GM12878 (cell line): ENCODE results near the gene SRP68. TPM values are rescaled to one million over a fixed set of nuclear protein-coding genes. Genes with fewer than 3 reads are reported as not detected.

Experiments
- ATAC-seq: fragments of 200-7000 bp; cut with Tn5 transposase; 3 replicates; pipeline ENCODE4 v1.9.1; 2020; ENCODE audit warnings: mild to moderate bottlenecking, moderate library complexity
- BruUV-seq: library from RNA; stranded (reverse); fragments of 400-500 nt; replicated peaks from 2 replicates; lab custom pipeline; 2021; lab: Mats Ljungman, UMichigan
- CTCF ChIA-PET: fragments of 300-600 bp; sonication (Branson Sonifier 250); formaldehyde crosslinking; extraction: SDS; loops from one replicate; lab custom pipeline; 2021; ENCODE audit warnings: inconsistent platforms; lab: Yijun Ruan, JAX
- POLR2A ChIA-PET: fragments of 350-600 bp; formaldehyde crosslinking; extraction: SDS; loops from one replicate; lab custom pipeline; 2021; ENCODE audit warnings: inconsistent platforms; lab: Charles Lee
- RAD21 ChIA-PET: fragments of 300-600 bp; sonication (Branson Sonifier 250); formaldehyde crosslinking; loops from one replicate; lab custom pipeline; 2023; ENCODE audit warnings: antibody characterized with exemption; ENCODE audit not compliant: unreplicated experiment; lab: Charles Lee
- SMC1A ChIA-PET: fragments of 300-600 bp; sonication (Branson Sonifier 250); formaldehyde crosslinking; loops from one replicate; lab custom pipeline; 2023; ENCODE audit not compliant: unreplicated experiment, uncharacterized antibody; lab: Charles Lee
- DNase-seq: peaks from one replicate; pipeline ENCODE4 v3.0.0-alpha.2; 2011; ENCODE audit warnings: low read depth, low spot score
- FAIRE-seq: peaks from 3 replicates; lab custom pipeline; 2011; peaks lifted over from hg19 to GRCh38; lab: Jason Lieb, UNC
- H2AFZ ChIP-seq: 2 replicates; pipeline ENCODE4 v1.6.0; 2011; ENCODE audit warnings: low read depth, low read length, control low read depth; ENCODE audit not compliant: control insufficient read depth
- H3K27ac ChIP-seq: 2 replicates; pipeline ENCODE4 v1.5.1; 2011; ENCODE audit warnings: control low read depth; ENCODE audit not compliant: control insufficient read depth, insufficient read depth
- H3K27me3 ChIP-seq, 2 experiments: replicated peaks in 1 of 2; 2 replicates each; pipeline versions ENCODE4 v1.6.0 to v1.6.1; 2011; ENCODE audit warnings: low read length in 1 of 2; ENCODE audit not compliant: control insufficient read depth in 2 of 2, insufficient read depth in 2 of 2
- H3K36me3 ChIP-seq, 2 experiments: 2 replicates each; pipeline ENCODE4 v1.5.1; 2011; ENCODE audit warnings: low read length in 1 of 2; ENCODE audit not compliant: control insufficient read depth in 2 of 2, insufficient read depth in 2 of 2
- H3K4me1 ChIP-seq: 2 replicates; pipeline ENCODE4 v1.6.1; 2011; ENCODE audit warnings: mild to moderate bottlenecking, low read length, moderate library complexity, mixed read lengths; ENCODE audit not compliant: control insufficient read depth, insufficient read depth
- H3K4me2 ChIP-seq: 2 replicates; pipeline ENCODE4 v1.6.0; 2011; ENCODE audit warnings: control low read depth; ENCODE audit not compliant: control insufficient read depth, insufficient read depth
- H3K4me3 ChIP-seq: fragments of 200-600 bp; sonication (generic); 2 replicates; pipeline ENCODE4 v1.5.1; 2016
- H3K79me2 ChIP-seq: 2 replicates; pipeline ENCODE4 v1.6.0; 2011; ENCODE audit warnings: low read length; ENCODE audit not compliant: control insufficient read depth, insufficient read depth
- H3K9ac ChIP-seq: 2 replicates; pipeline ENCODE4 v1.8.0; 2011; ENCODE audit warnings: low read length, control low read depth, mixed read lengths; ENCODE audit not compliant: control insufficient read depth, insufficient read depth
- H3K9me3 ChIP-seq: replicated peaks from 3 replicates; pipeline ENCODE4 v1.5.1; 2011; ENCODE audit warnings: mild to moderate bottlenecking, low read length; ENCODE audit not compliant: control insufficient read depth, insufficient read depth
- H4K20me1 ChIP-seq: 2 replicates; pipeline ENCODE4 v1.6.0; 2011; ENCODE audit not compliant: control insufficient read depth, insufficient read depth
- BCL11A ChIP-seq: IDR thresholded peaks from 2 replicates; pipeline ENCODE4 v1.6.1; 2011; ENCODE audit warnings: low read depth, low read length
- BRCA1 ChIP-seq: IDR thresholded peaks from 2 replicates; pipeline ENCODE4 v1.6.1; 2011; ENCODE audit warnings: low read depth, low read length, improper control_type of control experiment
- CEBPB ChIP-seq, 2 experiments: fragments of 150-350 bp in 1 of 2; IDR thresholded peaks; 2 replicates each; pipeline ENCODE4 v1.6.1; 2012 to 2014; ENCODE audit warnings: low read depth in 2 of 2, low read length in 2 of 2, borderline replicate concordance in 1 of 2, inconsistent platforms in 1 of 2
- CUX1 ChIP-seq: IDR thresholded peaks from 2 replicates; pipeline ENCODE4 v1.6.1; 2012; ENCODE audit warnings: improper control_type of control experiment, low read depth, low read length; ENCODE audit not compliant: insufficient replicate concordance
- ELK1 ChIP-seq: IDR thresholded peaks from 2 replicates; pipeline ENCODE4 v1.6.1; 2012; ENCODE audit warnings: low read depth, low read length, improper control_type of control experiment
- GABPA ChIP-seq: IDR thresholded peaks from 2 replicates; pipeline ENCODE4 v1.6.1; 2014; ENCODE audit warnings: antibody characterized with exemption, low read depth, mild to moderate bottlenecking, inconsistent platforms
- JUNB ChIP-seq: IDR thresholded peaks from 2 replicates; pipeline ENCODE4 v1.6.1; 2016; ENCODE audit warnings: antibody characterized with exemption, mild to moderate bottlenecking
- KDM1A ChIP-seq: fragments of 200-600 bp; sonication (generic); IDR thresholded peaks from 2 replicates; pipeline ENCODE4 v1.6.1; 2016; ENCODE audit warnings: borderline replicate concordance
- MXI1 ChIP-seq: fragments of 150-350 bp; IDR thresholded peaks from 2 replicates; pipeline ENCODE4 v1.6.1; 2011; ENCODE audit warnings: low read depth, mild to moderate bottlenecking, inconsistent platforms, low read length, improper control_type of control experiment
- SIX5 ChIP-seq: IDR thresholded peaks from 2 replicates; pipeline ENCODE4 v1.6.1; 2011; ENCODE audit warnings: mild to moderate bottlenecking, low read depth, low read length, moderate library complexity; ENCODE audit not compliant: severe bottlenecking
- SRF ChIP-seq, 2 experiments: IDR thresholded peaks; 2 replicates each; pipeline ENCODE4 v1.6.1; 2011; ENCODE audit warnings: low read depth in 2 of 2, low read length in 2 of 2, mild to moderate bottlenecking in 1 of 2, moderate library complexity in 1 of 2
- SUZ12 ChIP-seq: fragments of 200-600 bp; sonication (generic); IDR thresholded peaks from one replicate; pipeline ENCODE4 v1.6.1; 2018; ENCODE audit warnings: antibody characterized with exemption, mild to moderate bottlenecking; ENCODE audit not compliant: unreplicated experiment
- TCF3 ChIP-seq: IDR thresholded peaks from 2 replicates; pipeline ENCODE4 v1.6.1; 2012; ENCODE audit warnings: low read depth, mild to moderate bottlenecking, low read length, borderline replicate concordance; ENCODE audit not compliant: insufficient read depth
- TCF7 ChIP-seq: IDR thresholded peaks from 2 replicates; pipeline ENCODE4 v1.6.1; 2014; ENCODE audit warnings: antibody characterized with exemption, borderline replicate concordance
- ZBED1 ChIP-seq: IDR thresholded peaks from 2 replicates; pipeline ENCODE4 v1.6.1; 2016; ENCODE audit warnings: borderline replicate concordance
- ZZZ3 ChIP-seq: IDR thresholded peaks from 2 replicates; pipeline ENCODE4 v1.6.1; 2011; ENCODE audit warnings: low read depth; ENCODE audit not compliant: control insufficient read depth, insufficient read length
- WGBS: methylation state at CpG from one replicate; pipeline ENCODE4 v1.1.6; 2016; ENCODE audit warnings: low lambda C conversion rate; ENCODE audit not compliant: insufficient replicate concordance, insufficient coverage; ENCODE audit errors: missing lambda C conversion rate; 5-methylcytosine and 5-hydroxymethylcytosine counted together
- in situ Hi-C: fragments of 300-500 bp; cut with MboI; formaldehyde crosslinking; loops from 9 replicates; pipeline ENCODE4 v1.14.3; 2018; ENCODE audit warnings: mixed read lengths
- intact Hi-C: fragments of 100-400 bp; cut with micrococcal nuclease; formaldehyde crosslinking; loops from one replicate; pipeline ENCODE4 v1.14.2; 2022; ENCODE audit not compliant: unreplicated experiment
- polyA plus RNA-seq, 11 experiments: library from polyadenylated mRNA; depleted of rRNA in 4 of 11; unstranded in 6 of 11; stranded (reverse) in 5 of 11; fragments of >200 nt; fragmentation: Nextera tagmentation in 4 of 11; fragmentation: Illumina TruSeq in 1 of 11; extraction: Ambion mirVana in 4 of 11; extraction: Trizol in 1 of 11; gene quantifications; 1 replicate in 1 of 11; 2 replicates in 10 of 11; pipeline versions ENCODE4 v1.2.1 to v1.2.3, GENCODE V29; 2011 to 2016; ENCODE audit warnings: inconsistent platforms in 2 of 11, missing spikeins in 2 of 11, low read depth in 1 of 11
- total RNA-seq, 4 experiments: library from RNA; depleted of rRNA in 3 of 4; stranded (reverse); fragments of >200 nt in 3 of 4; fragmentation: Illumina TruSeq in 1 of 4; extraction: Trizol in 1 of 4; gene quantifications; 2 replicates each; pipeline versions ENCODE4 v1.2.1 to v1.2.3, GENCODE V29; 2013 to 2021
- TF ChIP-seq, protein P1 (sequence below): fragments of 450-650 bp; IDR thresholded peaks from 2 replicates; pipeline ENCODE4 v1.6.1; 2014; ENCODE audit warnings: mild to moderate bottlenecking

SRP68 gene
- total and polyA plus RNA-seq, 10 of the 15 experiments (the other 5 are each of a cell fraction or from before 2014, with no cell fraction given) = 24.7 to 89.7 (median 62.7) TPM

DNA sequence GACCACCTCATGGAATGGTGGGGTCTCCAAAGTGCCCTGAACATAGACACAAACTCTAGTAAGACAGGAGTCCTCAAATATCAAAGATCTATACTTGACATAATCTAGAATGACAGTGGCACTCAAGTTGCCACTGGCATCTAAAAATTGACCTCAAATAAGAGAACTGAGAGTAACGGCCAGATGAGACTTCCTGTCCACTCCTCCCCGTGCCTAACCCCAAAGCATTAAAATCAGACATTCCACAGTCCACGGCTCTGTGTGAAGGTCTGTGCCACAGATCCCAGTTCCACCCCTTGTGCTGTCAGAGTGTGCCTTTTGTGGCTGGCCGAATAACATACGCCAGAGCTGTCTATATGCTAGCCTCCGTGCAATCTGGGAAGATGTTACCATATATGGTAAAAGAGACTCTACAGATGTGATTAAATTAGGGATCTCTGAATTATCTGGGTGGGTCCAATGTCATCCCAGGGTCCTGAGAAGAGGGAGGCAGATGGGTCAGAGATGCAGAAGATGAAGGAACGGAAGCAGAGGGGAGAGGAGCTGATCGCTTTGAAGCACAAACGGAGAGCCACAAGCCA is 24.2 kb downstream of the SRP68 start (continued):
- TF ChIP-seq SRF (IDR thresholded peaks at IDR 0.05; ENCODE audit: low read depth in 2 of 2, low read length in 2 of 2) (peak in 1 of 2 experiments; percentile 51; a peak in 1 of 4 replicates), ZZZ3 (no peak), SIX5 (no peak), SUZ12 (no peak), JUNB (no peak), CEBPB (IDR thresholded peaks at IDR 0.05; ENCODE audit: borderline replicate concordance in 1 of 2, low read depth in 2 of 2, low read length in 2 of 2) (no peak), GABPA (no peak), BRCA1 (no peak)
- TF ChIP-seq, protein P1, sequence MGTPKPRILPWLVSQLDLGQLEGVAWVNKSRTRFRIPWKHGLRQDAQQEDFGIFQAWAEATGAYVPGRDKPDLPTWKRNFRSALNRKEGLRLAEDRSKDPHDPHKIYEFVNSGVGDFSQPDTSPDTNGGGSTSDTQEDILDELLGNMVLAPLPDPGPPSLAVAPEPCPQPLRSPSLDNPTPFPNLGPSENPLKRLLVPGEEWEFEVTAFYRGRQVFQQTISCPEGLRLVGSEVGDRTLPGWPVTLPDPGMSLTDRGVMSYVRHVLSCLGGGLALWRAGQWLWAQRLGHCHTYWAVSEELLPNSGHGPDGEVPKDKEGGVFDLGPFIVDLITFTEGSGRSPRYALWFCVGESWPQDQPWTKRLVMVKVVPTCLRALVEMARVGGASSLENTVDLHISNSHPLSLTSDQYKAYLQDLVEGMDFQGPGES = no peak

DNA sequence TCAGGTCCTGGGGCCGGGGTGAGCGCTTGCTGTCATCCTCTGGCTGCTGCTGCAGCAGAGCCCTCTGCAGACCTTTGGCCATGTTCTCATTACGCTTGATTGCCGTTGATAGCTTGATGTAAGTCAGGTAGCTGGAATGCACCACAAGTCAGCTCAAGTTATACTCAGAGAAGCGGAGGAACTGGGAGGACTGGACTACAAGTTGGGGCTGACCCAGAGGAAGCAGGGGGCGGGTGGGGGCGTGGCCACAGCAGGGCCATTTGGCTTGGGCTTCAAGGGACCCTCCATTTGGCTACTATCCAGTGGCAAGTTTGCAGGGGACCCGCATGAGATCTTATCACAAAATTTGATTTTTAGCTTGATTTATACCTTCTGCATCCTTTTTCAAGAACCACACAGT is 26.3 kb downstream of the SRP68 start:
- intact Hi-C loops = no loop called here
- Histone ChIP-seq H3K79me2 (no peaks in the 10 kb centered on the region), H3K36me3 (peaks cover 46 to 47% of the 10 kb centered on the region in 2 experiments), H3K9ac (no peak overlapping the region), H2AFZ (no peak overlapping the region), H4K20me1 (no peaks in the 10 kb centered on the region), H3K9me3 (no peaks in the 10 kb centered on the region), H3K4me1 (peaks cover 11% of the 10 kb centered on the region), H3K27ac (no peak overlapping the region), H3K4me2 (no peak overlapping the region), H3K27me3 (no peaks in the 10 kb centered on the region), H3K4me3 (no peak overlapping the region)
- BruUV-seq = no TSS peak
- WGBS = 97% methylated on average over 8 of the region's 8 CpGs
- ChIA-PET SMC1A (no interaction called here), POLR2A (interaction anchor here (0.6 to 1.7 kb wide), 2 partner anchors 18 to 170 kb away, joined by 3 to 4 read pairs; no protein-coding TSS in a partner anchor), CTCF (interaction anchor here (0.6 kb wide), 2 partner anchors 17 to 264 kb away, joined by 3 read pairs; no protein-coding TSS in a partner anchor), RAD21 (no interaction called here)
- FAIRE-seq = no peak
- DNase-seq = no peak
- in situ Hi-C loops = no loop called here
- ATAC-seq = no peak
- TF ChIP-seq BCL11A (no peak), ZBED1 (no peak), TCF3 (no peak), KDM1A (no peak), CUX1 (no peak), TCF7 (no peak), ELK1 (no peak), MXI1 (no peak)
